GM04503 (cell line): ENCODE data around the gene PAK2.
"Not testable (repeated sequence)": the region's sequence is repeated elsewhere in the genome, so short reads cannot be mapped to it uniquely, and the experiment has no call there.

Experiments used
- DNase-seq: peaks from one replicate; pipeline ENCODE4 v3.0.0-alpha.2; 2012; ENCODE audit warnings: low read depth

The PAK2 gene

DNA sequence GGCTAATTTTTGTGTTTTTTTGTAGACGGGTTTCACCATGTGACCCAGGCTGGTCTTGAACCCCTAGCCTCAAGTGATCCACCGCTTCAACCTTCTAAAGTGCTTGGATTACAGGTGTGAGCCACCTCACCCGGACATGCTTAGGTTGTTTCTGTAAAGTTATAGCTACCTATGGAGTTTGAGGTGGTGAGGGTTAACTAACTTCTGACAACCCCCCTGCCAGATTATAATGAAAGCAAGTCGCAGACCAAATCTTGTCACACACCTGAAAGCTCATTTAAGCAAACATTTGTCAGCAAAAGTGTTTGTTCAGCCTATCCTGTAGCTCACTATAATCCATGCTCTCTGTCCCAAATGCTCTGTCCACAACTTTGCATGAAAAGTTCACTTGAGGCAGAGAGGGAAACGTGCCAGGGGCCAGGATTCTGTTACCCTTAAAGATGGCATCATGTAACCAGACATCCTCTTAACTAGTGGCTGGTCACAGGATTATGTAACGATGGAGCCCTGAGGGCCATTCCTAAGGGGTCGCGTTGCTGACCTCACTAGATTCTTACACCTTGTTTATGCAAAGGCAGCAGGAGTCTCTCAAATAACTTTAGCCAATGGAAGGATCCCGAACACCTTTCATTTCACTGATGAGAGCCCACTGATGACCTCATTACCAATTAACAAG lies 103.9 kb downstream of the PAK2 start:
- DNase-seq: no peak

DNA sequence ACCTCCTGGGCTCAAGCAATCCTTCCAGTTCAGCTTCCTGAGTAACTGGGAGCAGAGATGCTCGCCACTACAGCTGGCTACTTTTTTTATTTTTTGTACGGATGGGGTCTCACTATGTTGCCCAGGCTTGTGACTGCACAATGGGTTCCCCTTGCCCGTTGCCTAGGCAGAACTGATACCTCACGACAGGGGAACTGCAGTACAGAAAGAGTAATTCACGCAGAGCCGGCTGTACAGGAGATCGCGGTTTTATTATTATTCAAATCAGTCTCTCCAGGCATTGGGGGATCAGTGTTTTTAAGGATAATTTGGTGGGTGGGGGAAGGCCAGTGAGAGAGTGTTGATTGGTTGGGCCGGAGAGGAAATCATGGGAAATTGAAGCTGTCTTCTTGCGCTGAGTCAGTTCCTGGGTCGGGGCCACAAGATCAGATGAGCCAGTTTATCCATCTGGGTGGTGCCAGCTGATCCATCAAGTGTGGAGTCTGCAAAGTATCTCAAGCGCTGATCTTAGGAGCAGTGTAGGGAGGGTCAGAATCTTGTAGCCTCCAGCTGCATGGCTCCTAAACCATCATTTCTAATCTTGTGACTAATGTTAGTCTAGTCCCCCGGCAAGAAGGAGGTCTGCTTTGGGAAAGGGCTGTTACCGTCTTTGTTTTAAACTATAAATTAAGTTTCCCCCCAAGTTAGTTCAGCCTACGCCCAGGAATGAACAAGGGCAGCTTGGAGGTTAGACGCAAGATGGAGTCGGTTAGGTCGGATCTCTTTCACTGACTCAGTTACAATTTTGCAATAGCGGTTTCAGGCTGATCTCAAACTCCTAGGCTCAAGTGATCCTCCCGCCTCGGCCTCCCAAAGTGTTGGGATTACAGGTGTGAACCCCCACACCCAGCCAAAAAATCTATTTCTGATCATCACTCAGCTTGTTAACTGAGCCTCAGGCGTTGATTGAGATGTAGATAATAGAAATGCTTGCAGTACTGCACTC lies 104.9 kb downstream of the PAK2 start:
- not testable (repeated sequence) for DNase-seq

DNA sequence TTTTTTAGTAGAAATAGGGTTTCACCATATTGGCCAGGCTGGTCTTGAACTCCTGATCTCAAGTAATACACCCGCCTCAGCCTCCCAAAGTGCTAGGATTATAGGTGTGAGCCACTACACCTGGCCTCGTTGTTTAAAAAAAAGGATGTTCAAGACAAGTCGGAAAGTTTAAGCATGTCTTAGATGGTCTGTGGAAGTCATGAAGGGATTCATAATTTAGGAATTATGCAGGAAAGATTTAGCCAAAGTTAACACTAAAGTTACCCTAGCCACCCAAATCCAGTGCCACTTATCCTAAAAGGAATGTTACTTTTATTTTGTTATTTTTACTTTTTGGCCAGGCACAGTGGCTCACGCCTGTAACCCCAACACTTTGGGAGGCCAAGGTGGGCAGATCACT lies 108.7 kb downstream of the PAK2 start:
- not testable (repeated sequence) for DNase-seq

DNA sequence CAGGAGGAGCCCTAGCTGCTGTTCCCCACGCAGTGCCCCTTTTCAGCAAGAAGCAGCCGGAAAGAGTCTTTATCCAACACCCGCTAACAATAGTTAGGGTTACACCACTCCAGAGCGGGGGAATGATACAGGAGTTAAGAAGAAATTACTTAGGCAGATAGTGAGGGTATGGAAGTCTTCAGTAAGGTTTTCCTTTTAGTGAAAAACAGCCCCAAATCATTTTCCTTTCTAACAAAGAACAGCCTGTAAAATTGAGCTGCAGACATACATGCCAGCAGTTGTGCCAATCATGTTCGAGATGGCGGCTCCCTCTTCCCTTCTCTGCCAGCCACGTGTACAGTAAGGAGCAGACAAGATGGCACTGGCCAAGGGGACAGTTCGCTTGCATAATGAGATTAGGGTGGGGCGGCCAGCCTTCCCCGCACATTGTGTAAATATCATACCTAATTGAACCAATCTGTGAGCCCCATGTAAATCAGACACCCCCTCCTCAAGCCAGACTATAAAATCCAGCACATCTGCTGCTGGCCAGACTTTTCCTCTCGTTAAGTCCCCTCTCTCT lies 109.6 kb downstream of the PAK2 start:
- no peak for DNase-seq

DNA sequence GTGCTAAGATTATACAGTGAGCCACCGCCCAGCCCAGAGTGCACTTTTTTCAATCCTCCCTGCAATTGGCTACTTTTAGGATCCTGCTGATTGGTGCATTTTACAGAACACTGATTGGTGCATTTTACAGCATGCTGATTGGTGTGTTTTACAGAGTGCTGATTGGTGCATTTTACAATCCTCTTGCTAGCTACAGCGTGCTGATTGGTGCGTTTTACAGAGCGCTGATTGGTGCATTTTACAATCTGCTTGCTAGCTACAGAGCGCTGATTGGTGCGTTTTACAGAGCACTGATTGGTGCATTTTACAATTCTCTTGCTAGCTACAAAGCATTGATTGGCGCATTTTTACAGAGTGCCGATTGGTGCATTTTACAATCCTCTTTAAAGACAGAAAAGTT lies 123.3 kb downstream of the PAK2 start:
- DNase-seq: not testable (repeated sequence)

DNA sequence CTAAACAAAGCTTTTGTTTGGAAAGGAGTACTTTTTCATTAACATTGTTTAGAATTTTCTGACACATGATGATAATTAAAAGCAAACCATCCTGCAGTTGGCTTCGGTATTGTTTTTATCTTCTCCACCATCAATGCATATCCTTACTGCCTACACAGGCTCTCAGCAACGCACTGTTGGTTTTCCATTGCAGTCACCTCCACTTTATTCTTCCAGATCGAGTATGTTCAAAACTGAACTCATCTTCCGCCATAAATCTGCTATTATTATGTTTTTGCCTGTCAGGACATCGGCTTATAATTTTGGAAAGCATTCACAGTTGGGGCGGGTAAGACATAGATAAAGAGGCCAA lies 127.5 kb downstream of the PAK2 start:
- DNase-seq: no peak

DNA sequence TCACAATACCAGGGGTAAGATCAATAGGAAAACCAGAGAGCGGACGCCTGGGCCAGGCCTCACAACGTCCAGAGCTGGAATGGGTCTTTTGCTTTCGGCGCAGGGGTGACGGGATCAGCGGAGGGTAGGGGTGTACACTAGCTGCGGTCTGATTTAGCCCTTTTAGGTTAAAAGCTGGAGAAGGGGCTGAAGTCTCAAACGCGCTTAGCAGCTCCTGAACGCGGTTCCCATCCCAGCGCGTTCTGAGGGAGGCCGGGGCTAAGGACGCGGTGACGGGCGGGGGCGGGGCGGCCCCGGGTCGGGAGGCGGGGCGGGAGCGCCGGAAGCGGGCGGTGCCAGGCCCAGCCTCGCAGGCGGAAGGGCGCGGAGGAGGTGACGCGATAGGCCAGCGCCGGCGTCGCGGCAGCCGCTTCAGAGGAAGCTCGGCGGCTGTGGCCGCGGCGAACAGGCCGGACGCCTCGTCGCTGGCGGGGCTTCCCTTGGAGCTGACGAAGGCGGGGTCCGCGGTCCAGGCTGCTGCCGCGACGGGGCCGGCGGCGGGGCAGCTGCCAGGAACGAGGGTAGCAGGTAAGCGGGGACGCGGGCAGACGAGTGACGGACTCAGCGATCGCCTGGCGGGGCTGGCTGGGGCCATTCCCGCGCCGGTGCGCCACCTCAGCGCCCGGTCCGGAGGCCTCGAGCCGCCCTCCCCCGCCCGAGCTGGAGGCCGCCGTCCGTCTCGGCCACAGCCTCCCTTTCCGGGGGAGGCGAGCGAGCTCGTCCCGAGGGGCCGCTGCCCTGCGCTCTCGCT lies 128.0 kb downstream of the PAK2 start, which contains the start of gene SENP5:
SENP5 (plus strand) TSS at position 414 of the 790 bp plus-strand sequence. CDS start 17,262 bp downstream, outside the sequence.
- peak; percentile 40 for DNase-seq

DNA sequence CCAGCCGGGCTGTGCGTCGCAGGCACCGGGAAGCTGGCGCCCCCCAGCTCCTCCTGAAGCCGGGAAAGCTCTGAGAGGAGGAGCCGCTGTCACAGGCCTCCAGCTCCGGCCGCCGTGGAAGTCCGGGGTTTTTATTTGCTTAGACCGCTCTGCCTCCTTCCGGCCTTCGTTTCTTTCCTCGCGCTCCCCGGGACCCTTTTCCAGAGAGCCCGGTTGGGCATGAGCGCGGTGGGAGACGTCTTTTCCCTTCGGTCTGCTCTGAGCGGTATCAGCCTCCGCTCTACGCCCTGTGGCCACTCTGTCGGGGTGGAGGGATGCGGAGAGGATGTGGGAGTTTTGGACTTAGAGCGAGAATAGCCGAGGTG lies 128.6 kb downstream of the PAK2 start:
- no peak for DNase-seq

DNA sequence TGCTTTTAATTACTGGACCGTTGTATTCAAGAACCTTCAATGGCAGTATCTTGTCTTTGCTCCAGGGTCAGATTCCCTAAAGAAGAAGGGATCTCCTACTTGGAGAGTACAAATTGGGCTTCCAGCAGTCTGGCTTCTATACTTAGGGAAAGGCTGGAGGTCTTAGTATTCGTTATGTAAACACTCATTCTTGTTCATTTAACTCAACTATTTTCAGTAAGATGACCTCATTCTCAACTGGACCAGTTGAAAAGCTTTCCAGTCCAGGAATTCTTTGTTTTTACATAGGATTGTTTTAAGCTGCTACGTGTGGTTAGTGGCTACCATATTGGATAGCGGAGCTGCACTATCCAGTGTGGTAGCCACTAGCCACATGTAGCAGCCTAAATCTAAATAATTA lies 132.7 kb downstream of the PAK2 start:
- no peak for DNase-seq

DNA sequence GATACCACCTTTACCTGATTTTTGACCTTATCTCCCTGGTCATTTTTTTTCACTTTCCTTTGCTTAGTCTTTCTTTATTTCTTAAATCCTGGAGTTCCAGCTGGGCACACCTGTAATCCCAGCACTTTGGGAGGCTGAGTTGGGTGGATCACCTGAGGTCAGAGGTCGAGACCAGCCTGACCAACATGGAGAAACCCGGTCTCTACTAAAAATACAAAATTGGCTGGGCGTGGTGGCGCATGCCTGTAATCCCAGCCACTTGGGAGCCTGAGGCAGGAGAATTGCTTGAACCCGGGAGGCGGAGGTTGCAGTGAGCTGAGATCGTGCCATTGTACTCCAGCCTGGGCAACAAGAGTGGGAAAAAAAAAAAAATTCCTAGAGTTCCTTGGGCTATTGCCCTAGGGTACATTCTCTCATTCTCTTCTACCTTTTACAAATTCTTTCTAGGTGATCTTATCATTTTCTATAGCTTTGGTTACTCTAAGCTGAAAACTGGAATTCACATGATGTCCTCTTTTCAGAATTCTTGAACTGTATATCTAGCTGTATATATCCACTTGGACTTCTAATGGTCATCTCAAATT lies 134.9 kb downstream of the PAK2 start:
- not testable (repeated sequence) for DNase-seq

DNA sequence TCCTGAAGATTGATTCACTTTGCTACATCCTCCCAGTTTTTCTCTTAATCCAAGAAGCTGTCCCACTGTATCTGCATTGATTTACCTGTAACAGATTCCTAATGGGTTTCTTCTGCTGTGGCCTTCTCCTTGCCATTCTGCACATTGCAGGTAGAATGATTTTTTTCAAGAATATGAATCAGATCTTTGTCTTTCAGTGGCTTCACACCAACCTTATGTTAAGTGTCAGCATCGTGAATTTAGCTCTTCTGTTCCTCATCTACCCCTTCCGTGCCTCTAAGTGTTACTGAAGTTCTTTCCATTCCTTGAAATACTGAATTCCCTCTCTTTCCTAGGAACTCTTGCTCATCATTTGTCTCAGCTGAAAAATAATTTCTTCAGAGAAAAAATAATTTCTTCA lies 135.6 kb downstream of the PAK2 start:
- no peak for DNase-seq
